HEK293T (cell line): ENCODE results near the gene SPNS2.

Experiments
- CTCF ChIA-PET: fragments of 350-600 bp; formaldehyde crosslinking; extraction: SDS; loops from one replicate; lab custom pipeline; 2021; ENCODE audit warnings: antibody characterized with exemption, inconsistent platforms; lab: Yijun Ruan, JAX
- POLR2A ChIA-PET: fragments of 350-600 bp; formaldehyde crosslinking; extraction: SDS; loops from one replicate; lab custom pipeline; 2020; ENCODE audit warnings: antibody characterized with exemption, inconsistent platforms; lab: Yijun Ruan, JAX
- DNase-seq: peaks from one replicate; pipeline ENCODE4 v3.0.0; 2012; ENCODE audit warnings: mixed read lengths; ENCODE audit errors: extremely low spot score
- ARNT ChIP-seq: fragments of 450-650 bp; IDR thresholded peaks from 2 replicates; pipeline ENCODE4 v1.6.1; 2017; ENCODE audit warnings: mild to moderate bottlenecking
- BHLHE40 ChIP-seq: fragments of 450-650 bp; IDR thresholded peaks from 2 replicates; pipeline ENCODE4 v1.6.1; 2016; ENCODE audit warnings: mild to moderate bottlenecking, moderate library complexity, borderline replicate concordance
- CTBP1 ChIP-seq: fragments of 450-650 bp; IDR thresholded peaks from 2 replicates; pipeline ENCODE4 v1.6.1; 2016; ENCODE audit warnings: borderline replicate concordance
- ELF4 ChIP-seq: fragments of 450-650 bp; IDR thresholded peaks from 2 replicates; pipeline ENCODE4 v1.6.1; 2017; ENCODE audit warnings: antibody characterized with exemption
- FOXA1 ChIP-seq: fragments of 450-650 bp; IDR thresholded peaks from 2 replicates; pipeline ENCODE4 v1.6.1; 2016; ENCODE audit warnings: mild to moderate bottlenecking
- FOXK2 ChIP-seq: fragments of 450-650 bp; IDR thresholded peaks from 2 replicates; pipeline ENCODE4 v1.6.1; 2016; ENCODE audit warnings: mild to moderate bottlenecking
- FOXM1 ChIP-seq: fragments of 450-650 bp; IDR thresholded peaks from 2 replicates; pipeline ENCODE4 v1.6.1; 2017; ENCODE audit warnings: mild to moderate bottlenecking, borderline replicate concordance
- HDGF ChIP-seq: fragments of 450-650 bp; IDR thresholded peaks from 2 replicates; pipeline ENCODE4 v1.6.1; 2017; ENCODE audit warnings: antibody characterized with exemption, borderline replicate concordance
- L3MBTL2 ChIP-seq: fragments of 450-650 bp; conservative IDR thresholded peaks from 2 replicates; pipeline ENCODE4 v1.6.1; 2016; ENCODE audit warnings: mild to moderate bottlenecking
- LEF1 ChIP-seq: fragments of 450-650 bp; IDR thresholded peaks from 2 replicates; pipeline ENCODE4 v1.6.1; 2017; ENCODE audit warnings: mild to moderate bottlenecking, borderline replicate concordance
- NFRKB ChIP-seq: fragments of 450-650 bp; IDR thresholded peaks from 2 replicates; pipeline ENCODE4 v1.6.1; 2016; ENCODE audit warnings: mild to moderate bottlenecking, moderate library complexity
- SP1 ChIP-seq: fragments of 450-650 bp; IDR thresholded peaks from 2 replicates; pipeline ENCODE4 v1.6.1; 2017
- SUZ12 ChIP-seq: fragments of 450-650 bp; IDR thresholded peaks from 2 replicates; pipeline ENCODE4 v1.6.1; 2016; ENCODE audit warnings: mild to moderate bottlenecking
- TARDBP ChIP-seq: fragments of 450-650 bp; IDR thresholded peaks from 2 replicates; pipeline ENCODE4 v1.6.1; 2016
- ZNF384 ChIP-seq: fragments of 450-650 bp; IDR thresholded peaks from 2 replicates; pipeline ENCODE4 v1.6.1; 2016
- TF ChIP-seq, protein P1 (sequence below): fragments of 450-650 bp; IDR thresholded peaks from 2 replicates; pipeline ENCODE4 v1.6.1; 2016

The SPNS2 gene

DNA sequence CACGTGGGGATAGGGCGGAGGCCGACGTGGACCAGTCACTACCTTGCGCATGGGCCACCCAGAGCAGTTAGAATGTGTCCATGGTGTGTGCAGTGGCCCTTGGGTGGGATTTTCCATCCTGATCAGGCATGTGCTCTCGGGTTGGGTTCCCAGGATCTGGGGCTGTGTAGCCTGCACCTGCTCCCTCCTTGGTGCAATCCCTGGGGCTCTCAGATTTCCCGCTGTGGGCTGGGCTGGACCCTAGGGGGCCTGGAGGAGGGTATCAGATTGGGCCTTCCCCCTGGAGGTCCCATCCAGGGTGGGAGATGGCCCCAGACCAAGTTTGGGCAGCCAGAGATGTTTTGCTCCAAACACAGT lies 86.9 kb downstream of the SPNS2 start:
- TF ChIP-seq SUZ12 = no peak
- TF ChIP-seq FOXM1 = no peak
- no peak for TF ChIP-seq L3MBTL2
- TF ChIP-seq CTBP1 = no peak
- TF ChIP-seq NFRKB = no peak
- TF ChIP-seq, protein P1, sequence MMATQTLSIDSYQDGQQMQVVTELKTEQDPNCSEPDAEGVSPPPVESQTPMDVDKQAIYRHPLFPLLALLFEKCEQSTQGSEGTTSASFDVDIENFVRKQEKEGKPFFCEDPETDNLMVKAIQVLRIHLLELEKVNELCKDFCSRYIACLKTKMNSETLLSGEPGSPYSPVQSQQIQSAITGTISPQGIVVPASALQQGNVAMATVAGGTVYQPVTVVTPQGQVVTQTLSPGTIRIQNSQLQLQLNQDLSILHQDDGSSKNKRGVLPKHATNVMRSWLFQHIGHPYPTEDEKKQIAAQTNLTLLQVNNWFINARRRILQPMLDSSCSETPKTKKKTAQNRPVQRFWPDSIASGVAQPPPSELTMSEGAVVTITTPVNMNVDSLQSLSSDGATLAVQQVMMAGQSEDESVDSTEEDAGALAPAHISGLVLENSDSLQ = no peak
- TF ChIP-seq ARNT = no peak
- TF ChIP-seq ZNF384 = no peak
- no peak for TF ChIP-seq SP1
- no peak for TF ChIP-seq BHLHE40
- no peak for TF ChIP-seq FOXA1
- no peak for TF ChIP-seq TARDBP
- TF ChIP-seq ELF4 = no peak
- TF ChIP-seq LEF1 = no peak
- no peak for TF ChIP-seq HDGF
- TF ChIP-seq FOXK2 = no peak
- CTCF ChIA-PET = no interaction called here
- no peak for DNase-seq
- POLR2A ChIA-PET = no interaction called here

DNA sequence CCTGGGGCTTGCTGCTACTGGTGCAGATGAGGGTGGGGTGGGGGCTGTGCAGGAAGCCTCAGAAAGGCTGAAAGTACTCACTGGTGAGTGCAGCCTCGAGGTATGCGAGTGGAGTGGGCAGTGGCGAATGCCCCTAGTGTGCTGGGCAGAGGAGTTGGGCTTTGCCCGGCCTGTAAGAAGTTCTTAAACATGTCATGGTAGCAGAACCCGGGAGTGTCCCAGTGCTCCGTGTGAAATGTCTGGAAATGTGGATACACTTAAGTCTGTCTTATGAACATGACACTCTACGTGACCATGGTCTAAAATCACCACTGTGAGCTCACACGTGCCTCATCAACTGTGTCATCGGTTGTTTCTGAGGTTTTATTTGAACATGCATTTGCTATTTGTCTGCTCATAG lies 87.4 kb downstream of the SPNS2 start:
- DNase-seq = no peak
- CTCF ChIA-PET = interaction anchor here (2.7 kb wide), 1 partner anchor 19 kb away, joined by 10 read pairs; no protein-coding TSS in a partner anchor
- TF ChIP-seq ZNF384 (no peak), SP1 (no peak), ARNT (no peak), FOXM1 (no peak), L3MBTL2 (no peak), BHLHE40 (no peak), LEF1 (no peak), TARDBP (no peak)
- POLR2A ChIA-PET = interaction anchor here (0.6 kb wide), 1 partner anchor 9 kb away, joined by 3 read pairs; no protein-coding TSS in a partner anchor

DNA sequence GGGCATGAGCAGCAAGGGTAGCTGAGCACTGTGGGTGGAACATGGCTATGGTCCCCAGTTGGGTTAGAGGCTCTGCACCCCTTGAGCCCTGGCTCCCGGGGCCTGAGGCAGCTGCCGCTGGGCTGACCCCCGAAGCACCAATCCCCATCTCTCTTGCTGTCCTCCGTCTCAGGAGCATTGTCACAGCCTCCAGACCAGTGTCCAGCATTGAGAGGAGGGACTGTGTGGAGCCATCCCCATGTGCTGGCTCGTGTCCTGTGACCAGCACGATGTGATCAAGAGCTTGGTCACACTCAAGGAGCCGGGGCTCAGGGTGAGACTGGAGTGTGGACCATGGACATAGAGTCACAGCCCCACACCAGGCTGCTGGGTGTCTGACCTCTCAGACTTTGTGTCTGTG lies 88.5 kb downstream of the SPNS2 start:
- no peak for DNase-seq
- TF ChIP-seq HDGF = no peak
- no peak for TF ChIP-seq BHLHE40
- no peak for TF ChIP-seq ARNT
- TF ChIP-seq ELF4 = no peak
- TF ChIP-seq FOXM1 = no peak
- TF ChIP-seq SUZ12 = no peak
- no peak for TF ChIP-seq FOXA1
- no peak for TF ChIP-seq NFRKB
- TF ChIP-seq ZNF384 = no peak
- ChIA-PET CTCF (interaction anchor here (2.7 kb wide), 1 partner anchor 20 kb away, joined by 10 read pairs; no protein-coding TSS in a partner anchor), POLR2A (no interaction called here)

DNA sequence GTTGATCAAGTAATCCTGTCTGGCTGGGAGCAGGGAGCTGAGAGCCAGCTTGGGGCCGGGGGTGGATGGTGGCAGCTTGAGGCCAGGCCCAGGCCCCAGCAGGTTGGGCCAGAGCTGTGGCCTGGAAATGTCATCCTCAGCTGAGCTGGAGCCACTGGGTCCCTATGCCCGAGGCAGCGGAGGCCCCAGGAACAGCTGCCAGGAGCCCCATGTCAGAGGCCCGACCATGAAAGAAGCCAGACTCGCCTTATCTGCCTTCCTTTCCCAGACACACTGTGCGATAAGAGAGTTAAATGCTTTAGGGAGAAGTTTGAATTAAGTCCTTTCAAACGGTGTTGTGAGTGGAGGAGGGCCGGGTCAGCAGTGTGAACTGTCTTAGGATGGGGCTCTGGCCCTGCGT lies 89.1 kb downstream of the SPNS2 start:
- no peak for TF ChIP-seq BHLHE40
- no peak for TF ChIP-seq TARDBP
- TF ChIP-seq SP1 = no peak
- TF ChIP-seq, protein P1 = no peak
- no peak for TF ChIP-seq ARNT
- TF ChIP-seq FOXK2 = no peak
- no peak for TF ChIP-seq LEF1
- no peak for TF ChIP-seq L3MBTL2
- TF ChIP-seq CTBP1 = no peak
- TF ChIP-seq ZNF384 = no peak
- TF ChIP-seq FOXA1 = no peak
- TF ChIP-seq SUZ12 = no peak
- no peak for TF ChIP-seq NFRKB
- TF ChIP-seq FOXM1 = no peak
- TF ChIP-seq HDGF = no peak
- no peak for TF ChIP-seq ELF4
- CTCF ChIA-PET = interaction anchor here (2.7 kb wide), 1 partner anchor 21 kb away, joined by 10 read pairs; no protein-coding TSS in a partner anchor
- DNase-seq = no peak
- POLR2A ChIA-PET = no interaction called here

GRCh38 chr17:4588391-4588790 lies 89.7 kb downstream of the SPNS2 start:
- ChIA-PET POLR2A (no interaction called here), CTCF (interaction anchor here (2.7 kb wide), 1 partner anchor 21 kb away, joined by 10 read pairs; no protein-coding TSS in a partner anchor)
- TF ChIP-seq L3MBTL2 = no peak
- TF ChIP-seq CTBP1 = no peak
- DNase-seq = no peak
